Measurements from ENCODE around the gene RIN3. TPM values are rescaled to one million over a fixed set of nuclear protein-coding genes. Genes with fewer than 3 reads are reported as not detected.
"Not testable (repeated sequence)": the region's sequence is repeated elsewhere in the genome, so short reads cannot be mapped to it uniquely, and the experiment has no call there.

RIN3 gene
- total RNA-seq, 1 donor from 2014 or later: 0.76 TPM

DNA sequence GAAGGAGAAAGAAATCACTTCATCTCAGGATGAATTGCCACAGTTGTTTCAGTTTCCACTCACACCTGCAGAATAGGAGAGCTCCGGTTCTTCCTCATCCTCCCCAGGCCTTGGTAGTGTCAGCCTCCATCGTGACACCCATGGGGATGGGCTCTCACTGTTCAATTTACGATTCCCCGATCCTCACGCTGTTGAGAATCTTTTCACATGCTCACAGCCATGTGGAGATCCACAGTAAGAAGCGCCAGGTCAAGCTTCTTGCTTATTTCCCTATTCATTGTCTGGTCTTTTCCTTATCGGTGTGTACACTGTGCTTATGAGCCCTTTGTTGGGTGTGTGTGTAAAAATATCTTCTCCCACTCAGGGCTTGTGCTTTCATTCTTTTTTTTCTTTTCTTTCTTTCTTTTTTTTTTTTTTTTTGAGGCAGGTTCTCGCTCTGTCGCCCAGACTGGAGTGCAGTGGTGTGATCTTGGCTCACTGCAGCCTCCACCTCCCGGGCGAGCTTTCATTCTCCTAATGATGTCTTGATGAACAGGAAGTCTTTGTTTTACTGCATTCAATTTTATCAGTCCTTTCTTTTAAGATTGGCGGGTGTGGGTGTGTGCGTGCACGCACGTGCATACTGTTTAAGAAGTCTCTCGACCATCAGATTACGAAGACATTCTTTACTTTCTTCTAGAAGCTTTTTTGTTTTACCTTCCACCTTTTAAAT, 21.5 kb downstream of the RIN3 start:
- Mint-ChIP-seq H3K4me1 (ENCODE audit: low read depth, unreplicated experiment) (peaks cover 2% of the 10 kb centered on the region), H3K27me3 (ENCODE audit: unreplicated experiment) (peaks cover 3% of the 10 kb centered on the region), H3K27ac (ENCODE audit: unreplicated experiment) (no peak overlapping the region), H3K9me3 (ENCODE audit: unreplicated experiment) (no peaks in the 10 kb centered on the region), H3K36me3 (ENCODE audit: unreplicated experiment) (no peaks in the 10 kb centered on the region), H3K4me3 (ENCODE audit: unreplicated experiment) (no peak overlapping the region)
- TF ChIP-seq, protein P1, sequence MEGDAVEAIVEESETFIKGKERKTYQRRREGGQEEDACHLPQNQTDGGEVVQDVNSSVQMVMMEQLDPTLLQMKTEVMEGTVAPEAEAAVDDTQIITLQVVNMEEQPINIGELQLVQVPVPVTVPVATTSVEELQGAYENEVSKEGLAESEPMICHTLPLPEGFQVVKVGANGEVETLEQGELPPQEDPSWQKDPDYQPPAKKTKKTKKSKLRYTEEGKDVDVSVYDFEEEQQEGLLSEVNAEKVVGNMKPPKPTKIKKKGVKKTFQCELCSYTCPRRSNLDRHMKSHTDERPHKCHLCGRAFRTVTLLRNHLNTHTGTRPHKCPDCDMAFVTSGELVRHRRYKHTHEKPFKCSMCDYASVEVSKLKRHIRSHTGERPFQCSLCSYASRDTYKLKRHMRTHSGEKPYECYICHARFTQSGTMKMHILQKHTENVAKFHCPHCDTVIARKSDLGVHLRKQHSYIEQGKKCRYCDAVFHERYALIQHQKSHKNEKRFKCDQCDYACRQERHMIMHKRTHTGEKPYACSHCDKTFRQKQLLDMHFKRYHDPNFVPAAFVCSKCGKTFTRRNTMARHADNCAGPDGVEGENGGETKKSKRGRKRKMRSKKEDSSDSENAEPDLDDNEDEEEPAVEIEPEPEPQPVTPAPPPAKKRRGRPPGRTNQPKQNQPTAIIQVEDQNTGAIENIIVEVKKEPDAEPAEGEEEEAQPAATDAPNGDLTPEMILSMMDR (IDR thresholded peaks at IDR 0.05; ENCODE audit: partially characterized antibody, unreplicated experiment): no peak
- no peak for DNase-seq

DNA sequence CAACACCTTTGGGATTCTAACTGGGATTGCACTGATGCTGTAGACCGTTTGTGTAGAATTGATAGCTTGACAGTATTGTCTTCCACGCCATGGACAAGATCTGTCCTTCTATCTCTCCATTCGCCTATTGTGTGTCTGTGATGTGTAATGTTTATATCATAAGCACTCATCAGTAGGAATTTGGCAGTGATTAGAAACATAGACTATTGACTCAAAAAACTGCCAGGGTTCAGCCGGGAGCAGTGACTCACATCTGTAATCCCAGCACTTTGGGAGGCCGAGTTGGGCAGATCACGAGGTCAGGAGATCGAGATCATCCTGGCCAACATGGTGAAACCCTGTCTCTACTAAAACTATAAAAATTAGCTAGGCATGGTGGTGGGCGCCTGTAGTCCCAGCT, 22.6 kb downstream of the RIN3 start:
- not testable (repeated sequence) for DNase-seq; H3K36me3 Mint-ChIP-seq (ENCODE audit: unreplicated experiment); H3K4me3 Mint-ChIP-seq (ENCODE audit: unreplicated experiment); H3K4me1 Mint-ChIP-seq (ENCODE audit: low read depth, unreplicated experiment); H3K27ac Mint-ChIP-seq (ENCODE audit: unreplicated experiment); H3K27me3 Mint-ChIP-seq (ENCODE audit: unreplicated experiment); H3K9me3 Mint-ChIP-seq (ENCODE audit: unreplicated experiment)

DNA sequence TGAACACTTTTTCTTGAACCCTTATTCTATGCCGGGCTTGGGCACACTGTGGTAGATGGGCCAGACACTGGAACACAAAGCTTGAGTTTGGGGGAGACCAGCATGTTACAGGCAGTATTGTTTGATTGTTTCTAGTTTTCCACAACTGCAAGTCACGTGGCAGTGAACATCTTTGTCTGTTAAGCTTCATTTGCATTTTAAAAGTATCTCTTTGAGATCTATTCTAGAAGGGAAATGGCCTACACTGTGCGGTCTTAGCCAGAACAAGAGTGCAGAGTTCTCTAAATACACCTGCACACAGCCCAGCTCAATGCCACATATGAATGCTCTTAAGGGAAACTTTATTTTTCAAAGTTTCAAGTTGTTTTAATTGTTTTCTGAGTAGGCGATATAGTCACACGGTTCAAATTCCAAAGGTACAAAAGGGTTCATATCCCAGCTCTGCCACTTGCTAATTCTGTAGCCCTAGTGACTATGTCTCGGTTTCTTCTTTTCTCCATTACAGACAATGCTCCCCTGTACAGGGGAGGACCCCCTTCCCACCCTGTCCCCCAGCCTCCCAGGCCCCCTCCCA, 24.9 kb downstream of the RIN3 start:
- Mint-ChIP-seq H3K36me3 (ENCODE audit: unreplicated experiment) (no peaks in the 10 kb centered on the region), H3K9me3 (ENCODE audit: unreplicated experiment) (no peaks in the 10 kb centered on the region), H3K27me3 (ENCODE audit: unreplicated experiment) (peaks cover 4% of the 10 kb centered on the region), H3K27ac (ENCODE audit: unreplicated experiment) (no peak overlapping the region), H3K4me1 (ENCODE audit: low read depth, unreplicated experiment) (peaks cover 2% of the 10 kb centered on the region), H3K4me3 (ENCODE audit: unreplicated experiment) (no peak overlapping the region)
- TF ChIP-seq, protein P1 (IDR thresholded peaks at IDR 0.05; ENCODE audit: partially characterized antibody, unreplicated experiment): no peak
- no peak for DNase-seq

DNA sequence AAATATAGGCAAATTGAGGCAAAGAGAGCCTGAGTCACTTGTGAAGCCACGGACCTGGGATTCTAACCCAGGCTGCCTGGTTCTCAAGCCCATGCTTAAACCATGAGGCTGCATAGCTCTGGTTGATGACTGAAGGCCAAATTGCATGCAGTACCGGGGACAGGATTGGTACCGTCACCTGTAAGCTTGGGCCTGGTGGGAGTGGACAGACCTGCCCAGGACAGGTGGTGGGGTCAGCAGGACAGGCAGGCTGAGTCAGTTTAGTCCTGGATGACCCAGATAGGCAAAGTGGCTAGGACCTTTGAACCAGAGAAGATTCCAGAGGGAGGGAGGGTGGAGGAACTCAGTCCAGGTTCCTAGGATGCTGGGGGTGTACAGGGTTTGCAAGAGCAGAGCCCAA, 25.8 kb downstream of the RIN3 start:
- Mint-ChIP-seq H3K27ac (ENCODE audit: unreplicated experiment) (no peak overlapping the region), H3K36me3 (ENCODE audit: unreplicated experiment) (no peaks in the 10 kb centered on the region), H3K4me1 (ENCODE audit: low read depth, unreplicated experiment) (peaks cover 2% of the 10 kb centered on the region), H3K4me3 (ENCODE audit: unreplicated experiment) (no peak overlapping the region), H3K27me3 (ENCODE audit: unreplicated experiment) (peaks cover 4% of the 10 kb centered on the region), H3K9me3 (ENCODE audit: unreplicated experiment) (no peaks in the 10 kb centered on the region)
- TF ChIP-seq, protein P1 (IDR thresholded peaks at IDR 0.05; ENCODE audit: partially characterized antibody, unreplicated experiment): no peak
- DNase-seq: no peak

DNA sequence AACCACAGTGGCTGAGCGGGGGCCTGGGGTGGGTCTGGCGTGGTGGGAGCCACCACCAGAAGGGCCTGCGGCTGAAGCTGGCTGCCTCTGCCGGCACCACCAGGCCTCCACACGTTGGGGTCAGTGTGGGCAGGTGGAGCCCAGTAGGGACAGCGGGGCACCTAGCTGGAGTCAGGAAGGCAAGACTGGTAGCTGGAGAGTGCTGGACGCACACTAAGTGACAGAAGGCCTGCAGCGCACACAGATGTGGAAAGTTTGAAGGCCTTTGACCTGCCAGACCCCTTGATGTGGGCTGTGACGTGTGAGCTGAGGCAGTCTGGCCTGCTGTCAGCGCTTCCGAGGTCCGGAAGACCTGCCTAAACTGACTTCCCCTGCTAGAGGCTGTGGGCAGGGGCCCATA, 26.3 kb downstream of the RIN3 start:
- no peaks in the 10 kb centered on the region for H3K9me3 Mint-ChIP-seq (ENCODE audit: unreplicated experiment)
- H3K4me3 Mint-ChIP-seq (ENCODE audit: unreplicated experiment): no peak overlapping the region
- H3K36me3 Mint-ChIP-seq (ENCODE audit: unreplicated experiment): no peaks in the 10 kb centered on the region
- DNase-seq: no peak
- H3K4me1 Mint-ChIP-seq (ENCODE audit: low read depth, unreplicated experiment): peaks cover 2% of the 10 kb centered on the region
- peaks cover 4% of the 10 kb centered on the region for H3K27me3 Mint-ChIP-seq (ENCODE audit: unreplicated experiment)
- no peak overlapping the region for H3K27ac Mint-ChIP-seq (ENCODE audit: unreplicated experiment)
- TF ChIP-seq, protein P1 (IDR thresholded peaks at IDR 0.05; ENCODE audit: partially characterized antibody, unreplicated experiment): no peak
